HL-60 (cell line): Measurements from ENCODE around the gene TCAP.

Source experiments
- CTCF ChIP-seq: IDR thresholded peaks from one replicate; pipeline ENCODE4 v1.5.1; 2011; ENCODE audit warnings: low read length, control low read depth, inconsistent platforms; ENCODE audit not compliant: insufficient read depth
- GABPA ChIP-seq: IDR thresholded peaks from 2 replicates; pipeline ENCODE4 v1.6.1; 2012; ENCODE audit warnings: low read depth
- POLR2AphosphoS5 ChIP-seq: IDR thresholded peaks from 2 replicates; pipeline ENCODE4 v1.6.1; 2012; ENCODE audit warnings: low read depth
- REST ChIP-seq: IDR thresholded peaks from 2 replicates; pipeline ENCODE4 v1.6.1; 2012; ENCODE audit warnings: low read depth; ENCODE audit not compliant: insufficient replicate concordance

GRCh38 chr17:39675390-39676082, 10.4 kb downstream of the TCAP start:
- TF ChIP-seq CTCF (no peak), POLR2AphosphoS5 (no peak), REST (no peak), GABPA (no peak)
